Hepatic stellate cell (primary cell): ENCODE measurements around the gene HSPA1B.

ENCODE experiments used
- DNase-seq: peaks from one replicate; pipeline ENCODE4 v3.0.0; 2011; ENCODE audit warnings: low spot score

The HSPA1B gene

GRCh38 chr6:31878726-31879125 lies 51.2 kb downstream of the HSPA1B start, which contains the start of gene SLC44A4:
TSS of gene SLC44A4 (minus strand) at chr6:31878997. CDS start at chr6:31878980, 17 bp downstream.
- no peak for DNase-seq

- no peak for DNase-seq
These were observed 51.6 kb downstream of the HSPA1B start for GRCh38 chr6:31879143-31879542.
